ENCODE measurements around the gene ACAD9. TPM values are rescaled to one million over a fixed set of nuclear protein-coding genes. Genes with fewer than 3 reads are reported as not detected.

ACAD9 gene
- total and polyA plus RNA-seq, 2 of the 13 experiments (the other 11 are each of a cell fraction or from before 2014, with no cell fraction given) = 15.3 to 38.2 TPM

DNA sequence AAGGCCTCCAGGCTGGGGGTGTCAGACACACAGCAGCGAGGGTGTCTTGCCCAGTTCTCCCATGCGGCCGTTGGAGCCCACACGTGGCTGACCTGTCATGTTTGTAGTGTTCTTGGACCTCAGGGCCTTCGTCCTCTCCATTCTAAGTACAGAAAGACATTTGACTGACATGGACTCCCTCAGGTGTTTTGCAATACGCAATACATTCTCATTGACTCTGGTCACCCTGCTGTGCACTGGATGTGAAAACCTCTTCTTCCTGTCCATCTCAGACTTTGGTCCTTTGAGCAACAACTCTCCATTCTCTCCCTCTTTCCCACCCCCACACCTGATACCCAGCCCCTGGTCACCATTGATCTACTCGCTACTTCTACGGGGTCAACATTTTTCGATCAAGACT lies 28.9 kb upstream of the ACAD9 start (continued):
- TF ChIP-seq, protein P1, sequence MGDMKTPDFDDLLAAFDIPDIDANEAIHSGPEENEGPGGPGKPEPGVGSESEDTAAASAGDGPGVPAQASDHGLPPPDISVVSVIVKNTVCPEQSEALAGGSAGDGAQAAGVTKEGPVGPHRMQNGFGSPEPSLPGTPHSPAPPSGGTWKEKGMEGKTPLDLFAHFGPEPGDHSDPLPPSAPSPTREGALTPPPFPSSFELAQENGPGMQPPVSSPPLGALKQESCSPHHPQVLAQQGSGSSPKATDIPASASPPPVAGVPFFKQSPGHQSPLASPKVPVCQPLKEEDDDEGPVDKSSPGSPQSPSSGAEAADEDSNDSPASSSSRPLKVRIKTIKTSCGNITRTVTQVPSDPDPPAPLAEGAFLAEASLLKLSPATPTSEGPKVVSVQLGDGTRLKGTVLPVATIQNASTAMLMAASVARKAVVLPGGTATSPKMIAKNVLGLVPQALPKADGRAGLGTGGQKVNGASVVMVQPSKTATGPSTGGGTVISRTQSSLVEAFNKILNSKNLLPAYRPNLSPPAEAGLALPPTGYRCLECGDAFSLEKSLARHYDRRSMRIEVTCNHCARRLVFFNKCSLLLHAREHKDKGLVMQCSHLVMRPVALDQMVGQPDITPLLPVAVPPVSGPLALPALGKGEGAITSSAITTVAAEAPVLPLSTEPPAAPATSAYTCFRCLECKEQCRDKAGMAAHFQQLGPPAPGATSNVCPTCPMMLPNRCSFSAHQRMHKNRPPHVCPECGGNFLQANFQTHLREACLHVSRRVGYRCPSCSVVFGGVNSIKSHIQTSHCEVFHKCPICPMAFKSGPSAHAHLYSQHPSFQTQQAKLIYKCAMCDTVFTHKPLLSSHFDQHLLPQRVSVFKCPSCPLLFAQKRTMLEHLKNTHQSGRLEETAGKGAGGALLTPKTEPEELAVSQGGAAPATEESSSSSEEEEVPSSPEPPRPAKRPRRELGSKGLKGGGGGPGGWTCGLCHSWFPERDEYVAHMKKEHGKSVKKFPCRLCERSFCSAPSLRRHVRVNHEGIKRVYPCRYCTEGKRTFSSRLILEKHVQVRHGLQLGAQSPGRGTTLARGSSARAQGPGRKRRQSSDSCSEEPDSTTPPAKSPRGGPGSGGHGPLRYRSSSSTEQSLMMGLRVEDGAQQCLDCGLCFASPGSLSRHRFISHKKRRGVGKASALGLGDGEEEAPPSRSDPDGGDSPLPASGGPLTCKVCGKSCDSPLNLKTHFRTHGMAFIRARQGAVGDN (CRISPR knock-in tag; IDR thresholded peaks at IDR 0.05) = peak; percentile 41
- no peak for TF ChIP-seq MTF2 (CRISPR knock-in tag; IDR thresholded peaks at IDR 0.05; ENCODE audit: borderline replicate concordance)
- TF ChIP-seq HNF4A (CRISPR knock-in tag; IDR thresholded peaks at IDR 0.05) = peak; percentile 44
- TF ChIP-seq ZNF468 (CRISPR knock-in tag; IDR thresholded peaks at IDR 0.05) = no peak
- TF ChIP-seq, protein P2, sequence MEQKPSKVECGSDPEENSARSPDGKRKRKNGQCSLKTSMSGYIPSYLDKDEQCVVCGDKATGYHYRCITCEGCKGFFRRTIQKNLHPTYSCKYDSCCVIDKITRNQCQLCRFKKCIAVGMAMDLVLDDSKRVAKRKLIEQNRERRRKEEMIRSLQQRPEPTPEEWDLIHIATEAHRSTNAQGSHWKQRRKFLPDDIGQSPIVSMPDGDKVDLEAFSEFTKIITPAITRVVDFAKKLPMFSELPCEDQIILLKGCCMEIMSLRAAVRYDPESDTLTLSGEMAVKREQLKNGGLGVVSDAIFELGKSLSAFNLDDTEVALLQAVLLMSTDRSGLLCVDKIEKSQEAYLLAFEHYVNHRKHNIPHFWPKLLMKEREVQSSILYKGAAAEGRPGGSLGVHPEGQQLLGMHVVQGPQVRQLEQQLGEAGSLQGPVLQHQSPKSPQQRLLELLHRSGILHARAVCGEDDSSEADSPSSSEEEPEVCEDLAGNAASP (CRISPR knock-in tag; IDR thresholded peaks at IDR 0.05; ENCODE audit: borderline replicate concordance) = no peak
- TF ChIP-seq, protein P3, sequence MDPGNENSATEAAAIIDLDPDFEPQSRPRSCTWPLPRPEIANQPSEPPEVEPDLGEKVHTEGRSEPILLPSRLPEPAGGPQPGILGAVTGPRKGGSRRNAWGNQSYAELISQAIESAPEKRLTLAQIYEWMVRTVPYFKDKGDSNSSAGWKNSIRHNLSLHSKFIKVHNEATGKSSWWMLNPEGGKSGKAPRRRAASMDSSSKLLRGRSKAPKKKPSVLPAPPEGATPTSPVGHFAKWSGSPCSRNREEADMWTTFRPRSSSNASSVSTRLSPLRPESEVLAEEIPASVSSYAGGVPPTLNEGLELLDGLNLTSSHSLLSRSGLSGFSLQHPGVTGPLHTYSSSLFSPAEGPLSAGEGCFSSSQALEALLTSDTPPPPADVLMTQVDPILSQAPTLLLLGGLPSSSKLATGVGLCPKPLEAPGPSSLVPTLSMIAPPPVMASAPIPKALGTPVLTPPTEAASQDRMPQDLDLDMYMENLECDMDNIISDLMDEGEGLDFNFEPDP (CRISPR knock-in tag; conservative IDR thresholded peaks at IDR 0.05) = no peak
- TF ChIP-seq ZKSCAN1 (IDR thresholded peaks at IDR 0.05; ENCODE audit: low read length) = no peak
- no peak for TF ChIP-seq RAD21 (CRISPR knock-in tag; IDR thresholded peaks at IDR 0.05)
- TF ChIP-seq, protein P4, sequence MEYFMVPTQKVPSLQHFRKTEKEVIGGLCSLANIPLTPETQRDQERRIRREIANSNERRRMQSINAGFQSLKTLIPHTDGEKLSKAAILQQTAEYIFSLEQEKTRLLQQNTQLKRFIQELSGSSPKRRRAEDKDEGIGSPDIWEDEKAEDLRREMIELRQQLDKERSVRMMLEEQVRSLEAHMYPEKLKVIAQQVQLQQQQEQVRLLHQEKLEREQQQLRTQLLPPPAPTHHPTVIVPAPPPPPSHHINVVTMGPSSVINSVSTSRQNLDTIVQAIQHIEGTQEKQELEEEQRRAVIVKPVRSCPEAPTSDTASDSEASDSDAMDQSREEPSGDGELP (IDR thresholded peaks at IDR 0.05; ENCODE audit: borderline replicate concordance, low read depth) = no peak
- TF ChIP-seq, protein P5, sequence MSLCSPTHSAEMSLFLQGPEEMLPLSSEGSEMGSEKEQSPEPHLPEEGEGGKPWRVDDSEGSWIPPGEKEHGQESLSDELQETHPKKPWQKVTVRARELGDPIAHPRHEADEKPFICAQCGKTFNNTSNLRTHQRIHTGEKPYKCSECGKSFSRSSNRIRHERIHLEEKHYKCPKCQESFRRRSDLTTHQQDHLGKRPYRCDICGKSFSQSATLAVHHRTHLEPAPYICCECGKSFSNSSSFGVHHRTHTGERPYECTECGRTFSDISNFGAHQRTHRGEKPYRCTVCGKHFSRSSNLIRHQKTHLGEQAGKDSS (CRISPR knock-in tag; IDR thresholded peaks at IDR 0.05; ENCODE audit: borderline replicate concordance, low read depth) = no peak
- no peak for TF ChIP-seq ZNF549 (CRISPR knock-in tag; IDR thresholded peaks at IDR 0.05)
- no peak for TF ChIP-seq ZNF205 (CRISPR knock-in tag; IDR thresholded peaks at IDR 0.05)
- no peak for TF ChIP-seq RFXANK (CRISPR knock-in tag; IDR thresholded peaks at IDR 0.05)
- TF ChIP-seq, protein P6, sequence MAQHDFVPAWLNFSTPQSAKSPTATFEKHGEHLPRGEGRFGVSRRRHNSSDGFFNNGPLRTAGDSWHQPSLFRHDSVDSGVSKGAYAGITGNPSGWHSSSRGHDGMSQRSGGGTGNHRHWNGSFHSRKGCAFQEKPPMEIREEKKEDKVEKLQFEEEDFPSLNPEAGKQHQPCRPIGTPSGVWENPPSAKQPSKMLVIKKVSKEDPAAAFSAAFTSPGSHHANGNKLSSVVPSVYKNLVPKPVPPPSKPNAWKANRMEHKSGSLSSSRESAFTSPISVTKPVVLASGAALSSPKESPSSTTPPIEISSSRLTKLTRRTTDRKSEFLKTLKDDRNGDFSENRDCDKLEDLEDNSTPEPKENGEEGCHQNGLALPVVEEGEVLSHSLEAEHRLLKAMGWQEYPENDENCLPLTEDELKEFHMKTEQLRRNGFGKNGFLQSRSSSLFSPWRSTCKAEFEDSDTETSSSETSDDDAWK (CRISPR knock-in tag; IDR thresholded peaks at IDR 0.05) = no peak
- no peak for TF ChIP-seq ZFP82 (CRISPR knock-in tag; IDR thresholded peaks at IDR 0.05; ENCODE audit: borderline replicate concordance)
- TF ChIP-seq, protein P7, sequence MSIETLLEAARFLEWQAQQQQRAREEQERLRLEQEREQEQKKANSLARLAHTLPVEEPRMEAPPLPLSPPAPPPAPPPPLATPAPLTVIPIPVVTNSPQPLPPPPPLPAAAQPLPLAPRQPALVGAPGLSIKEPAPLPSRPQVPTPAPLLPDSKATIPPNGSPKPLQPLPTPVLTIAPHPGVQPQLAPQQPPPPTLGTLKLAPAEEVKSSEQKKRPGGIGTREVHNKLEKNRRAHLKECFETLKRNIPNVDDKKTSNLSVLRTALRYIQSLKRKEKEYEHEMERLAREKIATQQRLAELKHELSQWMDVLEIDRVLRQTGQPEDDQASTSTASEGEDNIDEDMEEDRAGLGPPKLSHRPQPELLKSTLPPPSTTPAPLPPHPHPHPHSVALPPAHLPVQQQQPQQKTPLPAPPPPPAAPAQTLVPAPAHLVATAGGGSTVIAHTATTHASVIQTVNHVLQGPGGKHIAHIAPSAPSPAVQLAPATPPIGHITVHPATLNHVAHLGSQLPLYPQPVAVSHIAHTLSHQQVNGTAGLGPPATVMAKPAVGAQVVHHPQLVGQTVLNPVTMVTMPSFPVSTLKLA (IDR thresholded peaks at IDR 0.05) = peak; percentile 71
- TF ChIP-seq GABPA (IDR thresholded peaks at IDR 0.05; ENCODE audit: low read depth, low read length) = peak; percentile 26; the same call in 1 of the 2 replicates
- TF ChIP-seq GABPA (CRISPR knock-in tag; IDR thresholded peaks at IDR 0.05; ENCODE audit: low read depth) = peak; percentile 48; the same call in 1 of the 2 replicates

Measured in HepG2 (cell line).